HEK293 (cell line): ENCODE results near the gene SFN.
A peak's percentile ranks its signal among the peaks of the same experiment; 100 is the strongest.
"Not testable (repeated sequence)": the region's sequence is repeated elsewhere in the genome, so short reads cannot be mapped to it uniquely, and the experiment has no call there.

Experiments
- CTCF ChIA-PET: fragments of 350-600 bp; formaldehyde crosslinking; extraction: SDS; loops from one replicate; lab custom pipeline; 2021; ENCODE audit warnings: antibody characterized with exemption; lab: Yijun Ruan, JAX
- POLR2A ChIA-PET: fragments of 300-600 bp; formaldehyde crosslinking; extraction: SDS; loops from one replicate; lab custom pipeline; 2020; ENCODE audit warnings: antibody characterized with exemption, inconsistent platforms; lab: Yijun Ruan, JAX
- H3K27ac ChIP-seq: fragments of 200-500 bp; sonication (Bioruptor generic); 2 replicates; pipeline ENCODE4 v1.5.1; 2014; ENCODE audit warnings: low read depth, low read length, control low read depth, inconsistent platforms; ENCODE audit errors: extremely low read depth
- H3K36me3 ChIP-seq, 2 experiments: fragments of 200-500 bp in 1 of 2; sonication (Bioruptor generic) in 1 of 2; 1 replicate in 1 of 2; 2 replicates in 1 of 2; pipeline ENCODE4 v1.5.1; 2014 to 2017; ENCODE audit warnings: inconsistent platforms in 2 of 2, low read length in 2 of 2; ENCODE audit not compliant: control insufficient read depth in 2 of 2, insufficient read depth in 1 of 2
- H3K4me1 ChIP-seq: fragments of 200-500 bp; sonication (Bioruptor generic); 2 replicates; pipeline ENCODE4 v1.5.1; 2014; ENCODE audit warnings: mild to moderate bottlenecking, low read length, inconsistent platforms; ENCODE audit not compliant: control insufficient read depth, insufficient read depth
- H3K4me3 ChIP-seq: 2 replicates; pipeline ENCODE4 v1.5.1; 2011; ENCODE audit warnings: low read depth, mild to moderate bottlenecking, control low read depth, low read length, moderate library complexity
- H3K9me3 ChIP-seq: fragments of 200-500 bp; sonication (Bioruptor generic); 2 replicates; pipeline ENCODE4 v1.5.1; 2014; ENCODE audit warnings: low read depth, low read length, inconsistent platforms; ENCODE audit not compliant: control insufficient read depth, insufficient read depth
- ATF2 ChIP-seq: fragments of 450-650 bp; formaldehyde crosslinking; IDR thresholded peaks from 2 replicates; pipeline ENCODE4 v1.5.1; 2016; ENCODE audit warnings: missing biosample characterization, missing genetic modification characterization, low read depth
- KLF16 ChIP-seq: fragments of 450-650 bp; formaldehyde crosslinking; IDR thresholded peaks from 2 replicates; pipeline ENCODE4 v1.5.1; 2017; ENCODE audit warnings: missing biosample characterization, missing genetic modification characterization
- RBAK ChIP-seq: fragments of 450-650 bp; formaldehyde crosslinking; IDR thresholded peaks from 2 replicates; pipeline ENCODE4 v1.5.1; 2016; ENCODE audit warnings: missing biosample characterization, missing genetic modification characterization
- ZBTB17 ChIP-seq: fragments of 450-650 bp; formaldehyde crosslinking; IDR thresholded peaks from 2 replicates; pipeline ENCODE4 v1.5.1; 2016; ENCODE audit warnings: missing biosample characterization, missing genetic modification characterization
- ZIC2 ChIP-seq: fragments of 450-650 bp; formaldehyde crosslinking; IDR thresholded peaks from 2 replicates; pipeline ENCODE4 v1.5.1; 2016; ENCODE audit warnings: missing biosample characterization, missing genetic modification characterization
- ZNF133 ChIP-seq: fragments of 450-650 bp; formaldehyde crosslinking; IDR thresholded peaks from 2 replicates; pipeline ENCODE4 v1.5.1; 2016; ENCODE audit warnings: missing biosample characterization, missing genetic modification characterization
- ZNF140 ChIP-seq: fragments of 450-650 bp; formaldehyde crosslinking; IDR thresholded peaks from 2 replicates; pipeline ENCODE4 v1.5.1; 2016; ENCODE audit warnings: missing biosample characterization, missing genetic modification characterization
- ZNF2 ChIP-seq: fragments of 450-650 bp; formaldehyde crosslinking; IDR thresholded peaks from 2 replicates; pipeline ENCODE4 v1.5.1; 2016; ENCODE audit warnings: missing biosample characterization, missing genetic modification characterization
- ZNF302 ChIP-seq: fragments of 450-650 bp; formaldehyde crosslinking; IDR thresholded peaks from 2 replicates; pipeline ENCODE4 v1.5.1; 2016; ENCODE audit warnings: missing biosample characterization, missing genetic modification characterization, low read depth
- ZNF404 ChIP-seq: fragments of 450-650 bp; formaldehyde crosslinking; IDR thresholded peaks from 2 replicates; pipeline ENCODE4 v1.5.1; 2017; ENCODE audit warnings: missing biosample characterization, missing genetic modification characterization
- ZNF623 ChIP-seq: fragments of 450-650 bp; formaldehyde crosslinking; IDR thresholded peaks from 2 replicates; pipeline ENCODE4 v1.5.1; 2016; ENCODE audit warnings: missing biosample characterization, missing genetic modification characterization
- ZNF626 ChIP-seq: fragments of 450-650 bp; sonication (Bioruptor Pico); formaldehyde crosslinking; IDR thresholded peaks from 2 replicates; pipeline ENCODE4 v1.5.1; 2018; ENCODE audit warnings: missing biosample characterization, missing genetic modification characterization, inconsistent platforms
- ZNF843 ChIP-seq: fragments of 450-650 bp; formaldehyde crosslinking; IDR thresholded peaks from 2 replicates; pipeline ENCODE4 v1.5.1; 2016; ENCODE audit warnings: missing biosample characterization, missing genetic modification characterization
- TF ChIP-seq, protein P1 (sequence below): fragments of 450-650 bp; formaldehyde crosslinking; IDR thresholded peaks from 2 replicates; pipeline ENCODE4 v1.5.1; 2016; ENCODE audit warnings: missing biosample characterization, missing genetic modification characterization
- TF ChIP-seq, protein P2 (sequence below): fragments of 450-650 bp; formaldehyde crosslinking; IDR thresholded peaks from 2 replicates; pipeline ENCODE4 v1.5.1; 2016; ENCODE audit warnings: missing biosample characterization, missing genetic modification characterization

The SFN gene

GRCh38 chr1:26833432-26834405 is 29.2 kb upstream of the SFN start:
- ChIA-PET CTCF (interaction anchor here (0.6 to 1.8 kb wide), 4 partner anchors 24 to 232 kb away, joined by 3 to 4 read pairs (median 3); no protein-coding TSS in a partner anchor), POLR2A (interaction anchor here (0.6 to 0.9 kb wide), 3 partner anchors 16 to 1100 kb away, joined by 3 to 4 read pairs (median 3); no protein-coding TSS in a partner anchor)
- no peak for TF ChIP-seq ZNF133 (tag by site-specific recombination)
- TF ChIP-seq ZBTB17 (tag by site-specific recombination) = no peak
- TF ChIP-seq ZIC2 (tag by site-specific recombination) = peak; percentile 20; the same call in 1 of the 2 replicates
- TF ChIP-seq KLF16 (tag by site-specific recombination) = no peak
- Histone ChIP-seq H3K4me3 (no peak overlapping the region), H3K27ac (no peak overlapping the region), H3K4me1 (no peaks in the 10 kb centered on the region), H3K36me3 (peaks cover 10 to 86% of the 10 kb centered on the region in 2 experiments), H3K9me3 (no peaks in the 10 kb centered on the region)

DNA sequence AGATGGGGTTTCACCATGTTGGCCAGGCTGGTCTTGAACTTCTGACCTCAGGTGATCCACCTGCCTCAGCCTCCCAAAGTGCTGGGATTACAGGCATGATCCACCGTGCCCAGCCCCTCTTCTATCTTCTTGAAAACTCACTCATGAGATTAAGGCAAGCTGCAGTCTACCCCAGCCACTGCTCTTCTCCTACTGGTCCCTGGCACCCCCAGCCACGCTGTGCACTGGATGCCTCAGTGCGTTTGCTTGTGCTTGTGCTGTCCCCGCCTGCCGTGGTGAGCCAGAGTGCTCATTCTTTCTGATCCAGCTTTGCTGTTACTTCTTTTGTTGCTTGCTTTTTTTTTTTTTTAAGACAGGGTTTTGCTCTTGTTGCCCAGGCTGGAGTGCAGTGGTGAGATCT is 25.3 kb upstream of the SFN start:
- not testable (repeated sequence) for H3K9me3 ChIP-seq, H3K4me3 ChIP-seq, H3K27ac ChIP-seq, H3K4me1 ChIP-seq
- peaks cover 26 to 86% of the 10 kb centered on the region in 2 experiments for H3K36me3 ChIP-seq
- TF ChIP-seq ZNF623 (tag by site-specific recombination) = peak; percentile 51
- CTCF ChIA-PET = interaction anchor here (0.6 to 0.7 kb wide), 2 partner anchors 28 to 249 kb away, joined by 3 to 5 read pairs; no protein-coding TSS in a partner anchor
- POLR2A ChIA-PET = interaction anchor here (0.6 kb wide), 1 partner anchor 33 kb away, joined by 4 read pairs; no protein-coding TSS in a partner anchor

GRCh38 chr1:26838474-26839338 is 24.2 kb upstream of the SFN start:
- Histone ChIP-seq H3K27ac (no peak overlapping the region), H3K4me3 (no peak overlapping the region), H3K9me3 (no peaks in the 10 kb centered on the region), H3K36me3 (peaks cover 22 to 85% of the 10 kb centered on the region in 2 experiments), H3K4me1 (no peaks in the 10 kb centered on the region)
- POLR2A ChIA-PET = interaction anchor here (0.6 kb wide), 1 partner anchor 32 kb away, joined by 4 read pairs; no protein-coding TSS in a partner anchor
- CTCF ChIA-PET = interaction anchor here (0.5 to 0.7 kb wide), 2 partner anchors 9 to 368 kb away, joined by 3 read pairs; no protein-coding TSS in a partner anchor
- TF ChIP-seq ZNF404 (tag by site-specific recombination) (no peak), ZNF626 (tag by site-specific recombination) (no peak), RBAK (tag by site-specific recombination) (no peak), ZNF2 (no peak), ZNF140 (tag by site-specific recombination) (no peak), ATF2 (no peak), ZNF302 (tag by site-specific recombination) (no peak), ZNF843 (tag by site-specific recombination) (no peak)
- TF ChIP-seq, protein P1, sequence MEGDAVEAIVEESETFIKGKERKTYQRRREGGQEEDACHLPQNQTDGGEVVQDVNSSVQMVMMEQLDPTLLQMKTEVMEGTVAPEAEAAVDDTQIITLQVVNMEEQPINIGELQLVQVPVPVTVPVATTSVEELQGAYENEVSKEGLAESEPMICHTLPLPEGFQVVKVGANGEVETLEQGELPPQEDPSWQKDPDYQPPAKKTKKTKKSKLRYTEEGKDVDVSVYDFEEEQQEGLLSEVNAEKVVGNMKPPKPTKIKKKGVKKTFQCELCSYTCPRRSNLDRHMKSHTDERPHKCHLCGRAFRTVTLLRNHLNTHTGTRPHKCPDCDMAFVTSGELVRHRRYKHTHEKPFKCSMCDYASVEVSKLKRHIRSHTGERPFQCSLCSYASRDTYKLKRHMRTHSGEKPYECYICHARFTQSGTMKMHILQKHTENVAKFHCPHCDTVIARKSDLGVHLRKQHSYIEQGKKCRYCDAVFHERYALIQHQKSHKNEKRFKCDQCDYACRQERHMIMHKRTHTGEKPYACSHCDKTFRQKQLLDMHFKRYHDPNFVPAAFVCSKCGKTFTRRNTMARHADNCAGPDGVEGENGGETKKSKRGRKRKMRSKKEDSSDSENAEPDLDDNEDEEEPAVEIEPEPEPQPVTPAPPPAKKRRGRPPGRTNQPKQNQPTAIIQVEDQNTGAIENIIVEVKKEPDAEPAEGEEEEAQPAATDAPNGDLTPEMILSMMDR = no peak
- TF ChIP-seq, protein P2, sequence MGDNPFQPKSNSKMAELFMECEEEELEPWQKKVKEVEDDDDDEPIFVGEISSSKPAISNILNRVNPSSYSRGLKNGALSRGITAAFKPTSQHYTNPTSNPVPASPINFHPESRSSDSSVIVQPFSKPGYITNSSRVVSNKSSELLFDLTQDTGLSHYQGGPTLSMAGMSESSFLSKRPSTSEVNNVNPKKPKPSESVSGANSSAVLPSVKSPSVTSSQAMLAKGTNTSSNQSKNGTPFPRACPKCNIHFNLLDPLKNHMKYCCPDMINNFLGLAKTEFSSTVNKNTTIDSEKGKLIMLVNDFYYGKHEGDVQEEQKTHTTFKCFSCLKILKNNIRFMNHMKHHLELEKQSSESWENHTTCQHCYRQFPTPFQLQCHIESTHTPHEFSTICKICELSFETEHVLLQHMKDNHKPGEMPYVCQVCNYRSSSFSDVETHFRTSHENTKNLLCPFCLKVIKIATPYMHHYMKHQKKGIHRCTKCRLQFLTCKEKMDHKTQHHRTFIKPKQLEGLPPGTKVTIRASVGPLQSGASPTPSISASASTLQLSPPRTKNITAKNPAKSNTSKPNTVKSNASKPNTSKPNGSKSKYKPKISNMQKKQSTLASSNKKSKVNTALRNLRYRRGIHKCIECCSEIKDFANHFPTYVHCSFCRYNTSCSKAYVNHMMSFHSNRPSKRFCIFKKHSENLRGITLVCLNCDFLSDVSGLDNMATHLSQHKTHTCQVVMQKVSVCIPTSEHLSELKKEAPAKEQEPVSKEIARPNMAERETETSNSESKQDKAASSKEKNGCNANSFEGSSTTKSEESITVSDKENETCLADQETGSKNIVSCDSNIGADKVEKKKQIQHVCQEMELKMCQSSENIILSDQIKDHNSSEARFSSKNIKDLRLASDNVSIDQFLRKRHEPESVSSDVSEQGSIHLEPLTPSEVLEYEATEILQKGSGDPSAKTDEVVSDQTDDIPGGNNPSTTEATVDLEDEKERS (tag by site-specific recombination) = no peak
